Trophoblast cell (in vitro differentiated cells and primary cell): ENCODE data around the gene CHKB.

ENCODE experiments used
- DNase-seq, 2 donors: peaks; one replicate each; pipeline ENCODE4 v3.0.0-alpha.2; 2016
- H2AFZ ChIP-seq: 2 replicates; pipeline ENCODE4 v1.6.1; 2013; ENCODE audit warnings: low read length, moderate library complexity, mild to moderate bottlenecking; ENCODE audit not compliant: insufficient read depth, poor library complexity
- H2AK5ac ChIP-seq: 2 replicates; pipeline ENCODE4 v1.6.1; 2013; ENCODE audit warnings: mild to moderate bottlenecking, low read length
- H2BK120ac ChIP-seq: 2 replicates; pipeline ENCODE4 v1.6.1; 2013; ENCODE audit warnings: low read length, mild to moderate bottlenecking, moderate library complexity; ENCODE audit not compliant: insufficient read depth, poor library complexity
- H2BK12ac ChIP-seq: 2 replicates; pipeline ENCODE4 v1.6.1; 2013; ENCODE audit warnings: mild to moderate bottlenecking, low read length, moderate library complexity
- H2BK5ac ChIP-seq: 2 replicates; pipeline ENCODE4 v1.6.1; 2013; ENCODE audit warnings: low read length, low read depth, moderate library complexity, mild to moderate bottlenecking; ENCODE audit not compliant: poor library complexity
- H3K14ac ChIP-seq: 2 replicates; pipeline ENCODE4 v1.6.1; 2013; ENCODE audit warnings: mild to moderate bottlenecking, low read length
- H3K18ac ChIP-seq: 2 replicates; pipeline ENCODE4 v1.6.1; 2013; ENCODE audit warnings: mild to moderate bottlenecking, low read length
- H3K23ac ChIP-seq: 2 replicates; pipeline ENCODE4 v1.6.1; 2013; ENCODE audit warnings: low read length
- H3K27ac ChIP-seq: 2 replicates; pipeline ENCODE4 v1.5.1; 2013; ENCODE audit warnings: low read depth, mild to moderate bottlenecking, inconsistent platforms, low read length, moderate library complexity
- H3K27me3 ChIP-seq: 2 replicates; pipeline ENCODE4 v1.6.1; 2013; ENCODE audit warnings: inconsistent platforms, mild to moderate bottlenecking, low read length, moderate library complexity; ENCODE audit not compliant: insufficient read depth
- H3K36me3 ChIP-seq, 2 experiments: 1 replicate in 1 of 2; 2 replicates in 1 of 2; pipeline ENCODE4 v1.6.1; 2013; ENCODE audit warnings: low read length in 2 of 2, mild to moderate bottlenecking in 2 of 2, moderate library complexity in 1 of 2; ENCODE audit not compliant: insufficient read depth in 2 of 2, control insufficient read depth in 1 of 2
- H3K4ac ChIP-seq: 2 replicates; pipeline ENCODE4 v1.6.1; 2013; ENCODE audit warnings: low read depth, mild to moderate bottlenecking, low read length, moderate library complexity
- H3K4me1 ChIP-seq, 2 experiments: 1 replicate in 1 of 2; 2 replicates in 1 of 2; pipeline ENCODE4 v1.6.1; 2013; ENCODE audit warnings: low read length in 2 of 2, mild to moderate bottlenecking in 2 of 2, moderate library complexity in 1 of 2; ENCODE audit not compliant: insufficient read depth in 2 of 2, control insufficient read depth in 1 of 2
- H3K4me2 ChIP-seq: 2 replicates; pipeline ENCODE4 v1.6.1; 2013; ENCODE audit warnings: inconsistent platforms, mild to moderate bottlenecking, low read length, moderate library complexity
- H3K4me3 ChIP-seq: 2 replicates; pipeline ENCODE4 v1.5.1; 2013; ENCODE audit warnings: mild to moderate bottlenecking, low read depth, low read length, inconsistent platforms
- H3K79me1 ChIP-seq: one replicate; pipeline ENCODE4 v1.6.1; 2013; ENCODE audit warnings: low read length
- H3K79me2 ChIP-seq: 2 replicates; pipeline ENCODE4 v1.6.1; 2013; ENCODE audit warnings: low read length, mild to moderate bottlenecking; ENCODE audit not compliant: control insufficient read depth, insufficient read depth, poor library complexity
- H3K9ac ChIP-seq: 2 replicates; pipeline ENCODE4 v1.6.1; 2013; ENCODE audit warnings: mild to moderate bottlenecking, low read length
- H3K9me3 ChIP-seq: 2 replicates; pipeline ENCODE4 v1.6.1; 2013; ENCODE audit warnings: low read depth, mild to moderate bottlenecking, control low read depth, inconsistent platforms, low read length; ENCODE audit not compliant: insufficient read depth
- H4K12ac ChIP-seq: 2 replicates; pipeline ENCODE4 v1.6.1; 2013; ENCODE audit warnings: low read depth, mild to moderate bottlenecking, low read length, moderate library complexity
- H4K8ac ChIP-seq: 2 replicates; pipeline ENCODE4 v1.6.1; 2013; ENCODE audit warnings: low read depth, mild to moderate bottlenecking, low read length, moderate library complexity
- H4K91ac ChIP-seq: one replicate; pipeline ENCODE4 v1.6.1; 2013; ENCODE audit warnings: low read depth, mild to moderate bottlenecking, low read length, moderate library complexity
- WGBS: extraction: QIAGEN DNeasy Blood & Tissue Kit; methylation state at CpG from one replicate; pipeline ENCODE4 v1.1.7; 2013; ENCODE audit warnings: missing lambda C conversion rate; ENCODE audit not compliant: insufficient read length, insufficient coverage; ENCODE audit errors: extremely low coverage; 5-methylcytosine and 5-hydroxymethylcytosine counted together

Gene CHKB

GRCh38 chr22:50531962-50532674 is 50.5 kb downstream of the CHKB start:
- no CpG with 5 or more reads among the region's 56 CpGs for WGBS
- Histone ChIP-seq H2AK5ac (peak overlapping the region; percentile 99), H3K18ac (peak overlapping the region; percentile 99), H3K9me3 (no peaks in the 10 kb centered on the region), H3K27ac (peak overlapping the region; percentile 98), H4K91ac (peak overlapping the region; percentile 98), H2BK12ac (peak overlapping the region; percentile 87), H4K12ac (peak overlapping the region; percentile 98), H3K79me1 (peaks cover 40% of the 10 kb centered on the region), H3K79me2 (peaks cover 17% of the 10 kb centered on the region), H3K27me3 (no peaks in the 10 kb centered on the region), H3K4ac (peak overlapping the region; percentile 96), H3K4me2 (peak overlapping the region; percentile 84), H3K36me3 (no peaks in the 10 kb centered on the region), H3K9ac (peak overlapping the region; percentile 63), H2BK120ac (peak overlapping the region; percentile 96), H2AFZ (peak overlapping the region; percentile 59), H3K23ac (no peak overlapping the region), H3K4me1 (peaks cover 25 to 45% of the 10 kb centered on the region in 2 experiments), H3K4me3 (peak overlapping the region; percentile 60), H4K8ac (peak overlapping the region; percentile 96), H3K14ac (peak overlapping the region; percentile 99), H2BK5ac (peak overlapping the region; percentile 87)
- peak in 1 of 2 donors; percentile 74 for DNase-seq

- Histone ChIP-seq H4K91ac (peak overlapping the region; percentile 98), H2AK5ac (peak overlapping the region; percentile 99), H2BK12ac (peak overlapping the region; percentile 87), H3K14ac (peak overlapping the region; percentile 99), H4K8ac (peak overlapping the region; percentile 96), H3K79me1 (peaks cover 42% of the 10 kb centered on the region), H2BK120ac (peak overlapping the region; percentile 96), H3K4me2 (peak overlapping the region; percentile 84), H3K4me3 (peak overlapping the region; percentile 60), H3K23ac (no peak overlapping the region), H4K12ac (peak overlapping the region; percentile 98), H3K4me1 (peaks cover 28 to 51% of the 10 kb centered on the region in 2 experiments), H3K27me3 (no peaks in the 10 kb centered on the region), H3K4ac (peak overlapping the region; percentile 96), H3K79me2 (peaks cover 19% of the 10 kb centered on the region), H3K36me3 (no peaks in the 10 kb centered on the region), H2BK5ac (peak overlapping the region; percentile 87), H3K9me3 (no peaks in the 10 kb centered on the region), H2AFZ (peak overlapping the region; percentile 59), H3K18ac (peak overlapping the region; percentile 99), H3K27ac (peak overlapping the region; percentile 98), H3K9ac (peak overlapping the region; percentile 63)
- no CpG with 5 or more reads among the region's 44 CpGs for WGBS
- DNase-seq, result peak; percentile 89 to 91
Measured at GRCh38 chr22:50531546-50531961, 51.1 kb downstream of the CHKB start.

GRCh38 chr22:50530877-50531545 is 51.6 kb downstream of the CHKB start:
- H3K36me3 ChIP-seq, result no peaks in the 10 kb centered on the region
- H3K9me3 ChIP-seq, result no peaks in the 10 kb centered on the region
- peak overlapping the region; percentile 96 for H2BK120ac ChIP-seq
- no CpG with 5 or more reads among the region's 53 CpGs for WGBS
- H3K14ac ChIP-seq, result peak overlapping the region; percentile 99
- H2AFZ ChIP-seq, result peak overlapping the region; percentile 59
- H3K79me1 ChIP-seq, result peaks cover 48% of the 10 kb centered on the region
- H3K27me3 ChIP-seq, result no peaks in the 10 kb centered on the region
- peak overlapping the region; percentile 84 for H3K4me2 ChIP-seq
- peak overlapping the region; percentile 14 for H3K9ac ChIP-seq
- H3K79me2 ChIP-seq, result peaks cover 23% of the 10 kb centered on the region
- peak overlapping the region; percentile 98 for H4K91ac ChIP-seq
- peak overlapping the region; percentile 98 for H4K12ac ChIP-seq
- no peak overlapping the region for H3K23ac ChIP-seq
- H3K4me1 ChIP-seq, result peaks cover 28 to 52% of the 10 kb centered on the region in 2 experiments
- peak; percentile 93 for DNase-seq
- H4K8ac ChIP-seq, result peak overlapping the region; percentile 96
- H3K4me3 ChIP-seq, result peak overlapping the region; percentile 60
- H3K27ac ChIP-seq, result peak overlapping the region; percentile 98
- H3K4ac ChIP-seq, result peak overlapping the region; percentile 96
- peak overlapping the region; percentile 99 for H2AK5ac ChIP-seq
- peak overlapping the region; percentile 87 for H2BK5ac ChIP-seq
- peak overlapping the region; percentile 87 for H2BK12ac ChIP-seq
- H3K18ac ChIP-seq, result peak overlapping the region; percentile 99

GRCh38 chr22:50530580-50530876 is 52.1 kb downstream of the CHKB start:
- peak overlapping the region; percentile 41 for H3K4me3 ChIP-seq
- H3K18ac ChIP-seq, result peak overlapping the region; percentile 89
- peak overlapping the region; percentile 60 for H3K4ac ChIP-seq
- peak overlapping the region; percentile 44 for H3K9ac ChIP-seq
- peak overlapping the region; percentile 63 for H2BK12ac ChIP-seq
- H4K91ac ChIP-seq, result peak overlapping the region; percentile 98
- peak overlapping the region; percentile 65 for H2BK5ac ChIP-seq
- H3K4me2 ChIP-seq, result peak overlapping the region; percentile 84
- DNase-seq, result no peak
- no peaks in the 10 kb centered on the region for H3K27me3 ChIP-seq
- no peaks in the 10 kb centered on the region for H3K9me3 ChIP-seq
- peak overlapping the region; percentile 92 for H4K8ac ChIP-seq
- no peaks in the 10 kb centered on the region for H3K36me3 ChIP-seq
- H2AFZ ChIP-seq, result peak overlapping the region; percentile 67
- peaks cover 23% of the 10 kb centered on the region for H3K79me2 ChIP-seq
- no CpG with 5 or more reads among the region's 21 CpGs for WGBS
- H4K12ac ChIP-seq, result peak overlapping the region; percentile 57
- H3K14ac ChIP-seq, result peak overlapping the region; percentile 75
- no peak overlapping the region for H3K23ac ChIP-seq
- H3K4me1 ChIP-seq, result peaks cover 28 to 52% of the 10 kb centered on the region in 2 experiments
- peak overlapping the region; percentile 80 for H2AK5ac ChIP-seq
- peak overlapping the region; percentile 70 for H2BK120ac ChIP-seq
- peaks cover 52% of the 10 kb centered on the region for H3K79me1 ChIP-seq
- H3K27ac ChIP-seq, result peak overlapping the region; percentile 80
